Effector memory CD4-positive, alpha-beta T cell (primary cell): ENCODE measurements around the gene ZNF101.
"Not testable (repeated sequence)": the region's sequence is repeated elsewhere in the genome, so short reads cannot be mapped to it uniquely, and the experiment has no call there.

Source experiments
- DNase-seq, 3 donors: peaks; one replicate each; pipeline ENCODE4 v3.0.0-alpha.2; 2020
- H3K27ac ChIP-seq: 2 replicates; pipeline ENCODE4 v1.7.0; 2013; ENCODE audit warnings: mild to moderate bottlenecking, low read length, moderate library complexity; ENCODE audit not compliant: insufficient read depth, poor library complexity, severe bottlenecking
- H3K27me3 ChIP-seq: replicated peaks from 2 replicates; pipeline ENCODE4 v1.7.0; 2013; ENCODE audit warnings: mild to moderate bottlenecking, low read length; ENCODE audit not compliant: insufficient read depth, control insufficient read depth, poor library complexity, severe bottlenecking
- H3K36me3 ChIP-seq: 2 replicates; pipeline ENCODE4 v1.7.0; 2013; ENCODE audit warnings: mild to moderate bottlenecking, low read length, moderate library complexity; ENCODE audit not compliant: control insufficient read depth, insufficient read depth
- H3K4me1 ChIP-seq: 2 replicates; pipeline ENCODE4 v1.7.0; 2013; ENCODE audit warnings: low read length, mild to moderate bottlenecking; ENCODE audit not compliant: control insufficient read depth, insufficient read depth, poor library complexity, severe bottlenecking
- H3K4me3 ChIP-seq: 2 replicates; pipeline ENCODE4 v1.7.0; 2013; ENCODE audit warnings: low read length, low read depth, mild to moderate bottlenecking; ENCODE audit not compliant: insufficient read depth, poor library complexity, severe bottlenecking
- H3K9me3 ChIP-seq: 2 replicates; pipeline ENCODE4 v1.7.0; 2013; ENCODE audit warnings: mild to moderate bottlenecking, low read length, moderate library complexity; ENCODE audit not compliant: control insufficient read depth

Gene ZNF101

GRCh38 chr19:19661141-19661674, 7.4 kb upstream of the ZNF101 start:
- no peaks in the 10 kb centered on the region for H3K9me3 ChIP-seq
- peaks cover 36% of the 10 kb centered on the region for H3K36me3 ChIP-seq
- H3K4me1 ChIP-seq = peaks cover 18% of the 10 kb centered on the region
- no peaks in the 10 kb centered on the region for H3K27me3 ChIP-seq
- H3K27ac ChIP-seq = peak overlapping the region; percentile 92
- no peak for DNase-seq
- no peak overlapping the region for H3K4me3 ChIP-seq

GRCh38 chr19:19661675-19662251, 6.9 kb upstream of the ZNF101 start:
- Histone ChIP-seq H3K36me3 (peaks cover 31% of the 10 kb centered on the region), H3K27me3 (no peaks in the 10 kb centered on the region), H3K27ac (peak overlapping the region; percentile 92), H3K4me3 (peak overlapping the region; percentile 58), H3K9me3 (no peaks in the 10 kb centered on the region), H3K4me1 (peaks cover 20% of the 10 kb centered on the region)
- peak in 2 of 3 donors; percentile 44 to 48 for DNase-seq

GRCh38 chr19:19662344-19662743, 6.3 kb upstream of the ZNF101 start:
- Histone ChIP-seq H3K27ac (peak overlapping the region; percentile 92), H3K4me1 (peaks cover 23% of the 10 kb centered on the region)
- DNase-seq = no peak

GRCh38 chr19:19662871-19663255, 5.8 kb upstream of the ZNF101 start:
- no peaks in the 10 kb centered on the region for H3K27me3 ChIP-seq
- peak overlapping the region; percentile 92 for H3K27ac ChIP-seq
- no peaks in the 10 kb centered on the region for H3K9me3 ChIP-seq
- peaks cover 23% of the 10 kb centered on the region for H3K4me1 ChIP-seq
- H3K36me3 ChIP-seq = peaks cover 20% of the 10 kb centered on the region
- no peak for DNase-seq
- peak overlapping the region; percentile 58 for H3K4me3 ChIP-seq

More at GRCh38 chr19:19662344-19662743, 6.3 kb upstream of the ZNF101 start:
- peaks cover 25% of the 10 kb centered on the region for H3K36me3 ChIP-seq
- H3K27me3 ChIP-seq = no peaks in the 10 kb centered on the region
- H3K4me3 ChIP-seq = peak overlapping the region; percentile 58
- no peaks in the 10 kb centered on the region for H3K9me3 ChIP-seq

- H3K4me3 ChIP-seq = peak within 1 kb of the TSS; percentile 58
- peak; percentile 94 to 95 (median 94) for DNase-seq
- H3K27me3 ChIP-seq = no peaks in the 10 kb centered on the region
- H3K9me3 ChIP-seq = no peaks in the 10 kb centered on the region
- H3K27ac ChIP-seq = peak within 1 kb of the TSS; percentile 92
- H3K4me1 ChIP-seq = peaks cover 23% of the 10 kb centered on the region
- H3K36me3 ChIP-seq = peaks cover 14% of the 10 kb centered on the region
These were observed 5.2 kb upstream of the ZNF101 start, which contains the start of gene ATP13A1 for GRCh38 chr19:19663256-19664120. ATP13A1 (minus strand) TSS chr19:19663676; CDS start chr19:19663666, 10 bp downstream.

GRCh38 chr19:19665420-19665948, 3.2 kb upstream of the ZNF101 start:
- not testable (repeated sequence) for H3K9me3 ChIP-seq, H3K27ac ChIP-seq, H3K36me3 ChIP-seq, H3K27me3 ChIP-seq, H3K4me3 ChIP-seq, DNase-seq
- H3K4me1 ChIP-seq = peaks cover 31% of the 10 kb centered on the region

GRCh38 chr19:19670070-19670551, 1.5 kb downstream of the ZNF101 start:
- peaks cover 29% of the 10 kb centered on the region for H3K36me3 ChIP-seq
- peak overlapping the region; percentile 96 for H3K27ac ChIP-seq
- H3K9me3 ChIP-seq = peaks cover 7% of the 10 kb centered on the region
- H3K4me1 ChIP-seq = peaks cover 15% of the 10 kb centered on the region
- DNase-seq = no peak
- H3K4me3 ChIP-seq = peak overlapping the region; percentile 87
- H3K27me3 ChIP-seq = no peaks in the 10 kb centered on the region

GRCh38 chr19:19672816-19673215, 4.2 kb downstream of the ZNF101 start:
- Histone ChIP-seq H3K4me1 (peaks cover 11% of the 10 kb centered on the region), H3K4me3 (no peak overlapping the region), H3K36me3 (peaks cover 56% of the 10 kb centered on the region), H3K9me3 (peaks cover 21% of the 10 kb centered on the region), H3K27ac (no peak overlapping the region), H3K27me3 (no peaks in the 10 kb centered on the region)
- no peak for DNase-seq

- H3K4me3 ChIP-seq = no peak overlapping the region
- H3K27ac ChIP-seq = no peak overlapping the region
- H3K36me3 ChIP-seq = peaks cover 71% of the 10 kb centered on the region
- H3K4me1 ChIP-seq = peaks cover 11% of the 10 kb centered on the region
- no peak for DNase-seq
- H3K9me3 ChIP-seq = peaks cover 32% of the 10 kb centered on the region
- H3K27me3 ChIP-seq = no peaks in the 10 kb centered on the region
These were observed 5.7 kb downstream of the ZNF101 start for GRCh38 chr19:19674315-19674714.
